Measurements from ENCODE around the gene KCNMB4. TPM values are rescaled to one million over a fixed set of nuclear protein-coding genes. Genes with fewer than 3 reads are reported as not detected.

Gene KCNMB4
- total RNA-seq, 1 donor from 2014 or later, result 3.4 TPM

DNA sequence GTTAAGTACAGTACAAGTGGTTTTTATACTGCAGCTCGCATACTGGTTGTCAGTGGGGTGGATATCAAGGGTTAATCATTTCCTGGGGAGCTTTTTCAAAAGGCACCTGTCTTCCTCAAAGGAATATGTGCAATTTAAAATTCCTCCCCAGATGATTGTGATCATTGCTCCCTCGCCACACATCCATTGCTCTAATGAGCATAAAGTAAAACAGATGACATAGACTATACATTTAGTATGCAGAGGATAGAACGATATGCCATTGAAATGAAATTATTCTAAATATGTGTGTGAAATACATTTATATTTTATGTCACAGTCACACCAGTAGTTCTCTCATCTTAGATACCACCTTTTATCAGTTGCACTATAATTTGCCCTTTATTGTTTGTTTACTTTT, 36.4 kb upstream of the KCNMB4 start:
- DNase-seq (ENCODE audit: low spot score in 2 of 2), result no peak
- no peaks in the 10 kb centered on the region for H3K4me1 ChIP-seq
- no peaks in the 10 kb centered on the region for H3K27me3 ChIP-seq
- no peaks in the 10 kb centered on the region for H3K36me3 ChIP-seq
- H3K27ac ChIP-seq, result no peak overlapping the region
- intact Hi-C loops (cut with DNase I), result no loop called here
- TF ChIP-seq, protein P1, sequence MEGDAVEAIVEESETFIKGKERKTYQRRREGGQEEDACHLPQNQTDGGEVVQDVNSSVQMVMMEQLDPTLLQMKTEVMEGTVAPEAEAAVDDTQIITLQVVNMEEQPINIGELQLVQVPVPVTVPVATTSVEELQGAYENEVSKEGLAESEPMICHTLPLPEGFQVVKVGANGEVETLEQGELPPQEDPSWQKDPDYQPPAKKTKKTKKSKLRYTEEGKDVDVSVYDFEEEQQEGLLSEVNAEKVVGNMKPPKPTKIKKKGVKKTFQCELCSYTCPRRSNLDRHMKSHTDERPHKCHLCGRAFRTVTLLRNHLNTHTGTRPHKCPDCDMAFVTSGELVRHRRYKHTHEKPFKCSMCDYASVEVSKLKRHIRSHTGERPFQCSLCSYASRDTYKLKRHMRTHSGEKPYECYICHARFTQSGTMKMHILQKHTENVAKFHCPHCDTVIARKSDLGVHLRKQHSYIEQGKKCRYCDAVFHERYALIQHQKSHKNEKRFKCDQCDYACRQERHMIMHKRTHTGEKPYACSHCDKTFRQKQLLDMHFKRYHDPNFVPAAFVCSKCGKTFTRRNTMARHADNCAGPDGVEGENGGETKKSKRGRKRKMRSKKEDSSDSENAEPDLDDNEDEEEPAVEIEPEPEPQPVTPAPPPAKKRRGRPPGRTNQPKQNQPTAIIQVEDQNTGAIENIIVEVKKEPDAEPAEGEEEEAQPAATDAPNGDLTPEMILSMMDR (IDR thresholded peaks at IDR 0.05), result no peak
- H3K4me3 ChIP-seq, result no peak overlapping the region
- H3K9me3 ChIP-seq, result no peaks in the 10 kb centered on the region

DNA sequence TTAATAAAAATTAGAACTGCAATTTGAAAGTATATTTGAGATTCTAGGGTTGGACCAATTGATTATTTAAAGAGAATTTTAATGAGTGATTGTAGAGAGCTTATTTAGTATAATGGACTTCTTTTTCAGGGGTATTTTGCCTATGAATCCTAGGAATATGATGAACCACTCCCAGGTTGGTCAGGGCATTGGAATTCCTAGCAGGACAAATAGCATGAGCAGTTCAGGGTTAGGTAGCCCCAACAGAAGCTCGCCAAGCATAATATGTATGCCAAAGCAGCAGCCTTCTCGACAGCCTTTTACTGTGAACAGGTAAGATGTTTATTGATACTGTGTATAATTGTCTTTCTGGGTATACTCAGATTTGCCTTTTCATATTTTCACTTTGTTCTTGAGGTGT, 35.9 kb upstream of the KCNMB4 start:
- H3K4me1 ChIP-seq, result no peaks in the 10 kb centered on the region
- intact Hi-C loops (cut with DNase I), result no loop called here

DNA sequence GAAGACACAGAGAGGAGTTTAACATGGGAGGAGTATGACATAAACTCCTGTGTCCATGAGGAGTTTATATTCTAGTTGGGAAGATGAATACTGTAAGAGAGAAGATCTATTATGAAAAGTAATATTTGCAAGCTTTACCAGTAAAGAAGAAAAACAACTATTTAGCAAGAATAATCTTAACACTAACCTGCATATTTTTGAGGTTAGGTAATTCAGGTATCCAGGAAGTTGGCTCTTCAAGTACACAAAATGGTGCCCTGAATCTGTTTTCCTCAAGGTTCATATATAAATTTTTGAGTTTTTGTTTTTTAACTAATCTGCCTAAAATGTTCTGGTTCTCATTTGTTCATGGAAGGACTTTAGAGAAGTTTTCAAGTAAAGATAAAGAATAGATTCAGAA, 33.9 kb upstream of the KCNMB4 start:
- Histone ChIP-seq H3K36me3 (peaks cover 0 to 3% of the 10 kb centered on the region in 2 donors), H3K4me3 (no peak overlapping the region), H3K27ac (no peak overlapping the region), H3K4me1 (no peaks in the 10 kb centered on the region), H3K27me3 (no peaks in the 10 kb centered on the region), H3K9me3 (no peaks in the 10 kb centered on the region)
- no peak for DNase-seq (ENCODE audit: low spot score in 2 of 2)
- intact Hi-C loops (cut with DNase I), result no loop called here
- TF ChIP-seq, protein P1 (IDR thresholded peaks at IDR 0.05), result no peak

More for the DNA sequence above, 35.9 kb upstream of the KCNMB4 start:
- H3K9me3 ChIP-seq, result no peaks in the 10 kb centered on the region
- no peaks in the 10 kb centered on the region for H3K27me3 ChIP-seq
- DNase-seq (ENCODE audit: low spot score in 2 of 2), result no peak
- H3K4me3 ChIP-seq, result no peak overlapping the region
- TF ChIP-seq, protein P1 (IDR thresholded peaks at IDR 0.05), result no peak
- H3K36me3 ChIP-seq, result no peaks in the 10 kb centered on the region
- no peak overlapping the region for H3K27ac ChIP-seq

DNA sequence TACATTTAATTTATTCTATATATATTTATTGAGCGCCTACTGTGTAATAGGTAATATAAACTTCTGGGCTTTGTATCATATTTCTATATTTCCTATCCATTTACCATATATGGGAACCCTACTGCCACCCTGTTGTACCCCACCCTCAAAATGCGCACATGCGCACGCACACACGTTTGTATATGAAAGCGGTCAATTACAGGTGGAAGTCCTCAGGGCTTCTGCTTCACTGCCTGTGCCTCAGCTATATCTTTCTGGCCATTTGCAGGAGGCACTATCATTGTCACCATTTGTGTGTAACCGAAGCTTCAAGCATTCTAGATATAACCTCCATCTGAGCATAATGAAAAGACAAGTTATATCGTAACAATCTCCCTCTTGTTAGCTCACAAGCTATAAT, 31.3 kb upstream of the KCNMB4 start:
- H3K36me3 ChIP-seq, result peaks cover 14 to 20% of the 10 kb centered on the region in 2 donors

DNA sequence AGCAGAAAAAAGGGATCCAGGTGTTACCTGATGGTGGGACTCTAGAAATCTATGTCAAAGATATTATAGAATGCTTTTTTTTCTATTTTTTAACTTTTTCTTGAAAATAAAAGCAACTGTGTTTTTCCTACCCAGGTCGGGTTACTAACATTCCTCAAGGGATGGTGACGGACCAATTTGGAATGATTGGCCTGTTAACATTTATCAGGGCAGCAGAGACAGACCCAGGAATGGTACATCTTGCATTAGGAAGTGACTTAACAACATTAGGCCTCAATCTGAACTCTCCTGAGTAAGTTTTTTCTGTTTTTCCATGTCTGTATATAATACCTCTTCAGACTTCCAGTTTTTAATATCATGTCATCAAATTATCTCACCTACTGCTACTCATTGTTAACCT, 27.6 kb upstream of the KCNMB4 start:
- Histone ChIP-seq H3K27ac (no peak overlapping the region), H3K4me1 (no peaks in the 10 kb centered on the region), H3K4me3 (no peak overlapping the region), H3K27me3 (no peaks in the 10 kb centered on the region), H3K36me3 (peaks cover 34 to 52% of the 10 kb centered on the region in 2 donors), H3K9me3 (no peaks in the 10 kb centered on the region)
- no peak for DNase-seq (ENCODE audit: low spot score in 2 of 2)
- TF ChIP-seq, protein P1 (IDR thresholded peaks at IDR 0.05), result no peak
- intact Hi-C loops (cut with DNase I), result no loop called here

More for the DNA sequence above, 31.3 kb upstream of the KCNMB4 start:
- no peak overlapping the region for H3K27ac ChIP-seq
- TF ChIP-seq, protein P1 (IDR thresholded peaks at IDR 0.05), result no peak
- intact Hi-C loops (cut with DNase I), result no loop called here
- no peaks in the 10 kb centered on the region for H3K4me1 ChIP-seq
- H3K27me3 ChIP-seq, result no peaks in the 10 kb centered on the region
- DNase-seq (ENCODE audit: low spot score in 2 of 2), result no peak
- no peaks in the 10 kb centered on the region for H3K9me3 ChIP-seq
- no peak overlapping the region for H3K4me3 ChIP-seq

DNA sequence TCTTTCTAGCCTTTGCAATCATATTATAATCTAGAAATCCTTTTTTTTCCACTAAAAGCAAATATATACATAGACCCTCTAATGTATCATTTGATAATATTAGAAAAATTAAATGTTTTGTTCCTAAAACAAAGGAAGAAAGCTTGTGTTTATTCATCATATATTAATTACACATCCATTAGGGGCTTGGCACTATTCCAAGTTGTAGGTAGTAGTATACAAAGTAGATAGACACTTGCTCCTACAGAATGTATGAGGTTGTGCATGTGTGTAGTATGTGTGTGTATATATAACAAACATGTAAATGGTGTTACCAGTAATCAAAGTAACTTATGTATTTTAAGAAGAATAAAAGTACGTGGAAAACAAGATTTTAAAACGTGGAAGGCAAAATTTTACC, 15.0 kb upstream of the KCNMB4 start:
- Histone ChIP-seq H3K36me3 (peaks cover 6 to 16% of the 10 kb centered on the region in 2 donors), H3K9me3 (no peaks in the 10 kb centered on the region), H3K27ac (no peak overlapping the region), H3K4me1 (no peaks in the 10 kb centered on the region), H3K4me3 (no peak overlapping the region), H3K27me3 (no peaks in the 10 kb centered on the region)
- TF ChIP-seq, protein P1 (IDR thresholded peaks at IDR 0.05), result no peak
- DNase-seq (ENCODE audit: low spot score in 2 of 2), result no peak
- intact Hi-C loops (cut with DNase I), result no loop called here
